Measurements from ENCODE around the gene LRRC10B. TPM values are rescaled to one million over a fixed set of nuclear protein-coding genes. Genes with fewer than 3 reads are reported as not detected.

The LRRC10B gene
- total RNA-seq, 1 donor from 2014 or later = not detected

DNA sequence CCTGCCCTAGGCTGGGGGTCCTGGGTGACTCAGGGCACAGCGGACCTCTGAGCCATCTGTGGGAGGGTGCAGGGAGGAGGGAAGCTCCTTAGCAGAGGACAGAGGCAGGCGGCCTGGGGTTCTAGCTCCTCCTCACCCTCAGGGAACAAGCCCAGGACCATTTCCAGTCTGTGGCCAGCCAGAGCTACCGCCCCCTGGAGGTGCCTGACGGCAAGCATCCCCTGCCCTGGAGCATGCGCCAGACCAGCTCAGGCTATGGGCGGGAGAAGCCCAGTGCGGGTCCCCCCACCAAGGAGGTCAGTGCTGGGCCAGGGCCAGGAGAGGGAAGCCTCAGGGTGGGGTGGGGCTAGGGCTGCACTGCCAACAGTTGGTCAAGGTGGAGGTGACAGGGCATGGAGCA, 26.0 kb upstream of the LRRC10B start:
- no peak for FAIRE-seq
- Histone ChIP-seq H3K36me3 (ENCODE audit: control insufficient read depth, insufficient read depth, low read length) (no peaks in the 10 kb centered on the region), H3K27me3 (ENCODE audit: control insufficient read depth, insufficient read depth, low read length) (peaks cover 3% of the 10 kb centered on the region), H3K4me3 (ENCODE audit: low read depth, low read length) (no peak overlapping the region)
- peak; percentile 79 for TF ChIP-seq CTCF (IDR thresholded peaks at IDR 0.05; ENCODE audit: insufficient read depth, low read length, severe bottlenecking)
- no peak for DNase-seq (ENCODE audit: low read depth)

- FAIRE-seq (no peak), DNase-seq (ENCODE audit: low read depth) (no peak)
- H3K27me3 ChIP-seq (ENCODE audit: control insufficient read depth, insufficient read depth, low read length) = peaks cover 1% of the 10 kb centered on the region
- TF ChIP-seq CTCF (IDR thresholded peaks at IDR 0.05; ENCODE audit: insufficient read depth, low read length, severe bottlenecking) = no peak
- no peak overlapping the region for H3K4me3 ChIP-seq (ENCODE audit: low read depth, low read length)
- H3K36me3 ChIP-seq (ENCODE audit: control insufficient read depth, insufficient read depth, low read length) = no peaks in the 10 kb centered on the region
Observed at GRCh38 chr11:61484541-61484940, 24.0 kb upstream of the LRRC10B start.

DNA sequence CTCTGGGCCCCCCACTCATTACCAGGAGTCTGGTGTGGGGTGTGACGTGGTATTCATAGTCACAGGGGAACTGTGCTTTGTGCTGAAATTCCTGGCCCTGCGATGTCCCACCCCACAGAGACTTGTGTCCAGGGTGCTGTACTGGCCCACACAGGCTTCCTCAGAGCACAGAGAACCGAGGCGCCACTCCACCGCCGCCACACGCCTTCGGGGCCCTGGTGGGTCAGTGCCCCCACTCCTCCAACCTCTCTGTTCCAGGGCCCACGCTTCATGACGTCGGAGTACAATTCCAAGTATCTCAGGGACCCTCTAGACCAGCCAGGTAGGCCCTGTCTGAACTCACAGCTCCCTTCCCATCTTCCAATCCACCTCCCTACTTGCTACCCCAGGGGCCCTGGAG, 23.5 kb upstream of the LRRC10B start:
- Histone ChIP-seq H3K36me3 (ENCODE audit: control insufficient read depth, insufficient read depth, low read length) (no peaks in the 10 kb centered on the region), H3K27me3 (ENCODE audit: control insufficient read depth, insufficient read depth, low read length) (peaks cover 3% of the 10 kb centered on the region), H3K4me3 (ENCODE audit: low read depth, low read length) (no peak overlapping the region)
- DNase-seq (ENCODE audit: low read depth) = no peak
- no peak for TF ChIP-seq CTCF (IDR thresholded peaks at IDR 0.05; ENCODE audit: insufficient read depth, low read length, severe bottlenecking)
- FAIRE-seq = no peak

GRCh38 chr11:61486011-61486620, 22.4 kb upstream of the LRRC10B start:
- no peaks in the 10 kb centered on the region for H3K36me3 ChIP-seq (ENCODE audit: control insufficient read depth, insufficient read depth, low read length)
- no peak for DNase-seq (ENCODE audit: low read depth)
- H3K27me3 ChIP-seq (ENCODE audit: control insufficient read depth, insufficient read depth, low read length) = peaks cover 3% of the 10 kb centered on the region
- FAIRE-seq = no peak
- no peak for TF ChIP-seq CTCF (IDR thresholded peaks at IDR 0.05; ENCODE audit: insufficient read depth, low read length, severe bottlenecking)
- no peak overlapping the region for H3K4me3 ChIP-seq (ENCODE audit: low read depth, low read length)

- DNase-seq (ENCODE audit: low read depth) = peak; percentile 41
- H3K27me3 ChIP-seq (ENCODE audit: control insufficient read depth, insufficient read depth, low read length) = peaks cover 3% of the 10 kb centered on the region
- H3K4me3 ChIP-seq (ENCODE audit: low read depth, low read length) = no peak overlapping the region
- TF ChIP-seq CTCF (IDR thresholded peaks at IDR 0.05; ENCODE audit: insufficient read depth, low read length, severe bottlenecking) = peak; percentile 4
- no peaks in the 10 kb centered on the region for H3K36me3 ChIP-seq (ENCODE audit: control insufficient read depth, insufficient read depth, low read length)
- no peak for FAIRE-seq
Observed at GRCh38 chr11:61486779-61487178, 21.8 kb upstream of the LRRC10B start.

Measured in bronchial epithelial cell (primary cell).